ENCODE results near the gene KCNK17. TPM values are rescaled to one million over a fixed set of nuclear protein-coding genes. Genes with fewer than 3 reads are reported as not detected.

The KCNK17 gene
- total and polyA plus RNA-seq, 2 of the 8 experiments (the other 6 are each of a cell fraction or from before 2014, with no cell fraction given) = 2.9 to 3.4 TPM

GRCh38 chr6:39269961-39270360 lies 44.3 kb downstream of the KCNK17 start:
- Histone ChIP-seq H4K8ac (ENCODE audit: extremely low read depth, insufficient read depth, low read length) (no peak overlapping the region), H4K20me1 (replicated peaks in 1 of 2; ENCODE audit: control insufficient read depth in 1 of 2, insufficient read depth in 2 of 2, low read length in 2 of 2) (no peaks in the 10 kb centered on the region), H2AFZ (ENCODE audit: low read length) (no peak overlapping the region), H2BK12ac (ENCODE audit: low read depth, low read length) (no peak overlapping the region), H3K4ac (replicated peaks; ENCODE audit: insufficient read length, low read depth, low read length) (no peak overlapping the region), H2BK20ac (ENCODE audit: low read length) (peak overlapping the region; percentile 90; the same call in 1 of the 2 replicates), H3K23ac (ENCODE audit: insufficient read length) (no peak overlapping the region), H2BK120ac (replicated peaks; ENCODE audit: low read depth, low read length) (no peak overlapping the region), H3K23me2 (ENCODE audit: low read depth, low read length) (no peaks in the 10 kb centered on the region), H3K9ac (replicated peaks in 1 of 4; ENCODE audit: extremely low read depth in 1 of 4, low read depth in 3 of 4, low read length in 3 of 4) (no peak overlapping the region), H3K9me3 (ENCODE audit: insufficient read depth in 2 of 2, low read depth in 1 of 2, low read length in 1 of 2) (no peaks in the 10 kb centered on the region), H3K27me3 (replicated peaks in 1 of 4; ENCODE audit: control insufficient read depth in 3 of 4, extremely low read depth in 1 of 4, insufficient read depth in 3 of 4, low read length in 3 of 4) (no peaks in the 10 kb centered on the region), H3K18ac (ENCODE audit: extremely low read depth, low read length) (no peak overlapping the region), H2BK15ac (ENCODE audit: low read length) (no peak overlapping the region), H2AK5ac (ENCODE audit: low read depth, low read length) (no peak overlapping the region; the same call in 1 of the 2 replicates), H3K14ac (ENCODE audit: insufficient read length) (no peak overlapping the region), H3K4me1 (replicated peaks in 1 of 4; ENCODE audit: control insufficient read depth in 3 of 4, insufficient read depth in 4 of 4, low read length in 3 of 4) (peaks cover 12 to 24% (median 18%) of the 10 kb centered on the region in 4 experiments), H3K79me1 (ENCODE audit: low read depth, low read length) (no peaks in the 10 kb centered on the region), H3K4me2 (ENCODE audit: insufficient read depth in 1 of 2, low read depth in 2 of 2, low read length in 2 of 2) (no peak overlapping the region), H3K56ac (replicated peaks; ENCODE audit: insufficient read length, low read depth, low read length) (no peak overlapping the region), H4K5ac (ENCODE audit: insufficient read length, low read depth, low read length) (no peak overlapping the region), H3K4me3 (ENCODE audit: extremely low read depth in 1 of 4, insufficient read depth in 2 of 4, low read depth in 3 of 4, low read length in 4 of 4) (no peak overlapping the region), H4K91ac (replicated peaks; ENCODE audit: insufficient read length, low read length) (no peak overlapping the region), H3K27ac (ENCODE audit: low read depth, low read length) (no peak overlapping the region), H2BK5ac (ENCODE audit: low read depth, low read length) (no peak overlapping the region), H3K36me3 (ENCODE audit: control insufficient read depth in 2 of 4, insufficient read depth in 4 of 4, low read length in 3 of 4) (no peaks in the 10 kb centered on the region), H3K79me2 (ENCODE audit: control insufficient read depth in 1 of 2, insufficient read depth in 2 of 2, low read length in 2 of 2) (no peaks in the 10 kb centered on the region)
- DNase-seq (ENCODE audit: low read depth in 1 of 2, low spot score in 2 of 2) (no peak), FAIRE-seq (no peak)
- WGBS, 2 experiments (ENCODE audit: extremely low coverage in 1 of 2, insufficient coverage in 1 of 2, insufficient read length in 1 of 2, insufficient replicate concordance in 2 of 2, low coverage in 1 of 2, low lambda C conversion rate in 2 of 2, missing lambda C conversion rate in 1 of 2) = 95% methylated on average over 1 of the region's 1 CpG; no CpG with 5 or more reads in 1 of the 2 experiments
- ChIA-PET POLR2A (ENCODE audit: partially characterized antibody) (no interaction called here), CTCF (ENCODE audit: partially characterized antibody) (interaction anchor here (1.2 to 3.0 kb wide), 6 partner anchors 13 to 103 kb away, joined by 3 to 13 read pairs (median 10); no protein-coding TSS in a partner anchor)
- no peak for TF ChIP-seq MAX (IDR thresholded peaks at IDR 0.05)
- no peak for TF ChIP-seq EP300 (IDR thresholded peaks at IDR 0.05; ENCODE audit: borderline replicate concordance in 1 of 2, low read depth in 2 of 2, low read length in 2 of 2)
- TF ChIP-seq GABPA (IDR thresholded peaks at IDR 0.05; ENCODE audit: borderline replicate concordance, insufficient read depth, low read length) = no peak
- no peak for TF ChIP-seq SIX5 (IDR thresholded peaks at IDR 0.05; ENCODE audit: low read depth, low read length)
- TF ChIP-seq SAP30 (IDR thresholded peaks at IDR 0.05; ENCODE audit: insufficient read depth, insufficient replicate concordance, low read length) = no peak
- no peak for TF ChIP-seq EZH2 (IDR thresholded peaks at IDR 0.05; ENCODE audit: low read depth, low read length, severe bottlenecking)
- TF ChIP-seq CEBPB (IDR thresholded peaks at IDR 0.05; ENCODE audit: low read depth, low read length) = no peak
- TF ChIP-seq TCF12 (IDR thresholded peaks at IDR 0.05; ENCODE audit: low read depth, low read length) = no peak
- no peak for TF ChIP-seq SRF (IDR thresholded peaks at IDR 0.05; ENCODE audit: low read depth, low read length)
- no peak for TF ChIP-seq HDAC2 (IDR thresholded peaks at IDR 0.05; ENCODE audit: borderline replicate concordance in 1 of 2, low read depth in 2 of 2, low read length in 2 of 2)

Data from H1 (cell line).